ENCODE results near the gene LGALS9B. TPM values are rescaled to one million over a fixed set of nuclear protein-coding genes. Genes with fewer than 3 reads are reported as not detected.
"Not testable (repeated sequence)": the region's sequence is repeated elsewhere in the genome, so short reads cannot be mapped to it uniquely, and the experiment has no call there.

The LGALS9B gene
- total RNA-seq (2014; rRNA removed; shearing (Covaris generic)): not detected in 2 replicates

DNA sequence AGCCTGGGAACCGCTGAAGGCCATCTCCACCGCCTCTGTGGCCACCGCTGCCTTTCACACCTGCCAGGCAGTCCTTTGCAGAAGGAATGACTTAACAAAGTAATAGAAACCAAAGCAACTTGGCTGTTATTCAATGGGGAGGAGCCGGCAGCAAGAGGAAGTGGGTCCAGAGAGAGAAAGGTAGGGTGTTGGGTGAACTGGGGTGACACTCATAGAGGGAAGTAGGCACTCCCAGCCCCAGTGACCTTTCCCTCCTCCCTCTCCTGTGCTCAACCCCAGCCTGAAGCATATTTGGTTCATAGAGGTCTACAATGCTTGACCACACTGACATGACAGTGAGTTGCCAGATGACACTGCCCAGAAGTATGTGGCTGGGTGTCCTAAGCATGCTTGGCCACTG lies at the start of gene LGALS9B:
Gene LGALS9B, minus strand, starts transcription at position 93 of the 400 bp plus-strand sequence. Its CDS starts 69 bp downstream, at position 24.
- H3K4me3 ChIP-seq (ENCODE audit: insufficient read depth, low read depth, low read length); DNase-seq; H3K27me3 ChIP-seq (ENCODE audit: control insufficient read depth, insufficient read depth, low read length); H3K36me3 ChIP-seq (replicated peaks; ENCODE audit: control insufficient read depth, insufficient read depth, low read length): not testable (repeated sequence)

DNA sequence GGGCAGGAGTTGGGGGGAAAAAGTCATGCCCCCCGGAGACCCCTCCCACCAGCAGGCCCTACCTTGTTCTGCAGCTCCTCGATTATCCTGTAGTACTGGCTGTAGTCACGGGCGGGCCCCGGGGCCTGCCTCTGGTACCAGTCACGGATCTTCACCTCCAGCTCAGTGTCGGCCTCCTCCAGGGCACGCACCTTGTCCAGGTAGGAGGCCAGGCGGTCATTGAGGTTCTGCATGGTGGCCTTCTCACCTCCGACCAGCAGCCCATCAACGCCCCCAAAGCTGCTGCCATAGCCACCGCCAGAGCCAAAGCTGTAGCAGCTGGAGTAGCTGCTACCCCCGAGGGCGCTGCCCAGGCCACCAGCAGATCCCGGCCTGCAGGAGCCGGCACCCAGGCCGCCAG lies 49.6 kb upstream of the LGALS9B start:
- not testable (repeated sequence) for H3K27me3 ChIP-seq (ENCODE audit: control insufficient read depth, insufficient read depth, low read length); H3K4me3 ChIP-seq (ENCODE audit: insufficient read depth, low read depth, low read length); DNase-seq; H3K36me3 ChIP-seq (replicated peaks; ENCODE audit: control insufficient read depth, insufficient read depth, low read length)

DNA sequence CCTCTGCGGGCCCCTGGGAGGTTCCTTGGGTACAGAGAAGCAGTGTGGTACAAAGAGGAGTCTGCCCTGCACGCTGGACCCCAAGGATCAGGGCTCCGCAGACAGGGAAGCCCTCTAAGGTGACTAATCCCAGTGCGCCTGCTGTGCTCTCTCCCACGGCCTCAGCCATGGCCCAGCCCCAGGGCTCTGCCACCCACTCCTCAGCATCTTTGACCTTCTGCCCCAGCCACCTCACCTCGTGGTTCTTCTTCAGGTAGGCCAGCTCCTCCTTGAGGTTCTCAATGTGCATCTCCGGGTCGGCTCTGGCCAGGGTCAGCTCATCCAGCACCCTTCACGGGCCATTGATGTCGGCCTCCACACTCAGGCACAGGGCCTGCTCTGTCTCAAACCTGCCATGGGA lies 47.8 kb upstream of the LGALS9B start:
- not testable (repeated sequence) for DNase-seq; H3K4me3 ChIP-seq (ENCODE audit: insufficient read depth, low read depth, low read length); H3K36me3 ChIP-seq (replicated peaks; ENCODE audit: control insufficient read depth, insufficient read depth, low read length); H3K27me3 ChIP-seq (ENCODE audit: control insufficient read depth, insufficient read depth, low read length)

DNA sequence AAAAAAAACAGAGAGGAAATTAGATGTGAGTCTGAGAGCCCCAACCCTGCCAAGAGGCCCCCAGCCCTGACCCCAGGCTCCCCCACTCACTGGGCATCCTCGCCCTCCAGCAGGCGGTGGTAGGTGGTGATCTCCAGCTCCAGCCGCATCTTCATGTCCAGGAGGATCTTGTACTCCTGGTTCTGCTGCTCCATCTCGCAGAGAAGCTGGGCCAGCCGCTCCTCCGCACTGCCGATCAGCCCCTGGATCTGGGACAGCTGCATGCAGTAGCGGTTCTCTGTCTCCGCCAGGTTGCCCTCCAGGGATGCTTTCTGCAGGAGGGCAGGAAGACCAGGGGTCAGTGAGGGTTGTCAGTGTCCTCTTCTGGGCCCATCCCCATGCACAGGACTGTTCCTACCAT lies 46.2 kb upstream of the LGALS9B start:
- not testable (repeated sequence) for DNase-seq; H3K36me3 ChIP-seq (replicated peaks; ENCODE audit: control insufficient read depth, insufficient read depth, low read length); H3K4me3 ChIP-seq (ENCODE audit: insufficient read depth, low read depth, low read length); H3K27me3 ChIP-seq (ENCODE audit: control insufficient read depth, insufficient read depth, low read length)

DNA sequence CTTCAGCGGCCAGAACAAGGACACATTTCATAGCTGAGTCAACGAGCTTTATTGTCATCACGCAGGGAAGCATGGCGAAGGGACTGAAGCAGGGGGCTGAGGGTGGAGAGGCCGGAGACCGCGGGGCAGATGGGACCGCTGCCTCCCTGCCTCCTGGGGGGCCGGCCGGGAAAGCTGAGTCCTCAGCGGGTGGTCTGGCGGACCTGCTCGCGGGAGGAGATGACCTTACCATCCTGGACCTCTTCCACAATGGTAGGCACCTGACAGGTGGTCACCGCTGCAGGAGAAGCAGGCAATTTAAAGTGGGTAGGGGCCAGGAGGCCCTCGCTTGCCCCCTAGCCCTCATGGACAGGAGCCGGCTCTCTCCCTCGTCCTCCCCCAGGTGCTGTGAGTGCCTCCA lies 45.0 kb upstream of the LGALS9B start:
- not testable (repeated sequence) for H3K36me3 ChIP-seq (replicated peaks; ENCODE audit: control insufficient read depth, insufficient read depth, low read length); H3K4me3 ChIP-seq (ENCODE audit: insufficient read depth, low read depth, low read length); DNase-seq; H3K27me3 ChIP-seq (ENCODE audit: control insufficient read depth, insufficient read depth, low read length)

DNA sequence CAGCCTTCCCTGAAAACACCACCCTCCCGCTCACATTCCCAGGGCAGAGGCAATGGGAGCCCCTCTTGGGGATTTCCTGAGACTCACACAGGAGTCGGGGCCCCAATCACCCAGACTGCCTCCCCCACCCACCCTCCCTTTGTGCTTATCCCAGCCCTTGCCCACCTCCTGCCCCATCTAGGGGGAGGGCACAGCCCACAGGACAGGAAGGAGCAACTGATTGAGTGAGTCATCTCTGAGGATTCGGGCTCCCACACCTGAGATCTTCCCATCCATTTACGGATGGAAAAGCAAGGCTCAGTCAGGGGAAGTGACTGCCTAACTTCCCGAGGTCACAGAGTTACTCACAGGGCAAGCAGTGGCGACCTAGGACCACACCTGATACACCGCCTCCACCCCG lies 44.4 kb upstream of the LGALS9B start:
- not testable (repeated sequence) for H3K4me3 ChIP-seq (ENCODE audit: insufficient read depth, low read depth, low read length); DNase-seq; H3K36me3 ChIP-seq (replicated peaks; ENCODE audit: control insufficient read depth, insufficient read depth, low read length); H3K27me3 ChIP-seq (ENCODE audit: control insufficient read depth, insufficient read depth, low read length)

DNA sequence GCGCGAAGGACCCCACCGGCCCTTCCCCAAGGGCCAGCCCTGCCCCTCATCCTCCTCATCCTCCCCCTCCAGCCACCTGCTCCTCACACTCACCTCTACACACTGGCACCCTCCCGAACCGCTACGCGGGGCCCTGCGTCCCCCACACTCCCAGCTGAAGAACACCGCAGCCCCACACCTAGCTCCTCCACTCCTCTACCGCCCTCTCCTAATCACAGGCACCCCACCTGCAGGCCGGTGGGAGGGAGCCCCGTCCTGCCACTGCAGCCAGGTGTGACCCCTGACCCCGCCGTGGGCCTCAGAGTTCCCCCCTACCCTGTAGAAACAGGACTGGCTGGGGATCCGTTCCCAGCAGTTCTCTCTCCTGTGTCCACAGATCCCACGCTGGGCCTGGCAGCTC lies 38.0 kb upstream of the LGALS9B start:
- not testable (repeated sequence) for H3K36me3 ChIP-seq (replicated peaks; ENCODE audit: control insufficient read depth, insufficient read depth, low read length); H3K4me3 ChIP-seq (ENCODE audit: insufficient read depth, low read depth, low read length); H3K27me3 ChIP-seq (ENCODE audit: control insufficient read depth, insufficient read depth, low read length); DNase-seq

DNA sequence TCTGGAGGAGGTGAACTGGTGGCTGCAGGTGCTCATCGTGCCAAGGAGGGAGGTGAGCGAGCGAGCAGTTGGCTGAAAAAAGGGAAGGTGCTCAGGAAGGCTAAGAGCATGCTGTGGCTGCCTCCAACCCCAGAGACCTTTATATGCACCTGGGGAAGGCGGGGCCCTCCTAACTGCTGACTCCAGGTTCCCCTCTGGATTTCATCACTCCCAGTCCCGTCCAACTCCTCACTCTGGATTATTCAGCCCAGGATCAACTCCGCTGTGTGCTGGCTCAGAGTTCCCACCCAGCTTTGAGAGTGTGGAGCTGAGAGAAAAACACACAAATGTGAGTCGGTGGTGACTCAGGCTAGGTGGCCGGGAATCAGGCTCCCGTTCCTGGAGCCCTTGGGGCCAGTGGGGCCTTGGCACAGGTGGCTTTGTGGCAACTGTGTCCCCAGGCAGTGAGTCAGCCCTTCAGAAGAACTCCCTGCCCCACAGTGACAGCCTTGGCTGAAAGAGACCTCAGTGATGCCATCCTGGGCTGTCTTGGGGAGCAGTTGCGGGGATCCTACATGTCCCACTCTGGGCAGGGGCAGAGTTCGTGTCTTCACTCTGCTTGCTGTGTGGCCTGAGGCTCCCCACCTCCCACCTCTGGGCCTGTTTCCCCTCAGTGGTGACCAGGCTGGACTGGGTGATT lies 37.2 kb upstream of the LGALS9B start:
- not testable (repeated sequence) for H3K27me3 ChIP-seq (ENCODE audit: control insufficient read depth, insufficient read depth, low read length); H3K36me3 ChIP-seq (replicated peaks; ENCODE audit: control insufficient read depth, insufficient read depth, low read length); H3K4me3 ChIP-seq (ENCODE audit: insufficient read depth, low read depth, low read length); DNase-seq

DNA sequence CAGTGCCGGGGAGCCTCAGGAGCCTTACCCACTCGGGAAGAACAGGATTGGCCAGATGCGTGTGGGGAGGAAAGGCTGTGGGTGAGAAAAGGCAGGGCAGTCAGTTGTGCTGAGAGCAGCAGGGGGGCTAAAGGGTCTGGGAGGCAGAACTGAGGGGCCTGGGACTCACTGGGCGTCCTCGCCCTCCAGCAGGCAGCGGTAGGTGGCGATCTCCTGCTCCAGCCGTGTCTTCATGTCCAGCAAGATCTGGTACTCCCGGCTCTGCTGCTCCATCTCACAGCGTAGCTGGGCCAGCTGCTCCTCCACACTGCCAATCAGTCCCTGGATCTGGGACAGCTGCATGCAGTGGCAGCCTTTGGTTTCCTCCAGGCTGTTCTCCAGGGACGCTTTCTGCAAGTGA lies 34.6 kb upstream of the LGALS9B start:
- DNase-seq; H3K36me3 ChIP-seq (replicated peaks; ENCODE audit: control insufficient read depth, insufficient read depth, low read length); H3K27me3 ChIP-seq (ENCODE audit: control insufficient read depth, insufficient read depth, low read length); H3K4me3 ChIP-seq (ENCODE audit: insufficient read depth, low read depth, low read length): not testable (repeated sequence)

DNA sequence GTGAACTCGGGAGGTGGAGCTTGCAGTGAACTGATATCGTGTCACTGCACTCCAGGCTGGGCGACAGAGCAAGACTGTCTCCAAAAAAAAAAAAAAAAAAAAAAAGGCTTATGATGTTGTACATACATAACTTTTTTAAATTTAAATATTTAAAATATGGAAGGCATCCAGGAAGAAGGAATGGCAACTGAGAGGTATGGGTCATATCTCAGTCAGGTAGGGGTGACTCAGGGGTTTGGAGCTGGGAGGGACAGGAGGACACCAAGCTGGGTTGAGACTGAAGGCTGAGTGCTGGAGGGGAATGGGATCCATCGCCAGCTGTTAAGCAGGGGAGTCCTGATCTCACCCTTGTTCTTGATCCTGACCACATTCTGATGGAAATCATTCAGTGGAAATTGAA lies 33.0 kb upstream of the LGALS9B start:
- H3K36me3 ChIP-seq (replicated peaks; ENCODE audit: control insufficient read depth, insufficient read depth, low read length); H3K4me3 ChIP-seq (ENCODE audit: insufficient read depth, low read depth, low read length); DNase-seq; H3K27me3 ChIP-seq (ENCODE audit: control insufficient read depth, insufficient read depth, low read length): not testable (repeated sequence)

DNA sequence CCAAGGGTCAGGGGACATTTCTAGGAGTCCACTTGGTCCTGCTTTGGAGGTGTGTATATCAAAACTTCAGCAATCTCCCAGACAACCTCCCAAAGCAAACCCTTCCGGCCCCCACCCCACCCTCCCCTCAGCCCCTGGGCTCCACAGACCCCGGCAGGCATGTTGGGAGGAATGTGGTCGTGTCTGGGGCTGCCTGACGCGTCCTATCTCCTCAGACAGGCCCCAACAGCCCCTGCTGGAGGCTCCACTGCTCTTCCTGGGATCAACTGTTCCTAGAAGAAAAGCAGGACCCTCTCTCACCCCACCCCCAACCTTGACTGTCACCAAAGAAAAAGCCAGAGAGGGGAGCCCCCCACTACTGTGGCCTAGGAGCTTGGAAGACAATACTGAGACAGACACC lies 28.1 kb upstream of the LGALS9B start:
- H3K36me3 ChIP-seq (replicated peaks; ENCODE audit: control insufficient read depth, insufficient read depth, low read length); H3K4me3 ChIP-seq (ENCODE audit: insufficient read depth, low read depth, low read length); H3K27me3 ChIP-seq (ENCODE audit: control insufficient read depth, insufficient read depth, low read length); DNase-seq: not testable (repeated sequence)

DNA sequence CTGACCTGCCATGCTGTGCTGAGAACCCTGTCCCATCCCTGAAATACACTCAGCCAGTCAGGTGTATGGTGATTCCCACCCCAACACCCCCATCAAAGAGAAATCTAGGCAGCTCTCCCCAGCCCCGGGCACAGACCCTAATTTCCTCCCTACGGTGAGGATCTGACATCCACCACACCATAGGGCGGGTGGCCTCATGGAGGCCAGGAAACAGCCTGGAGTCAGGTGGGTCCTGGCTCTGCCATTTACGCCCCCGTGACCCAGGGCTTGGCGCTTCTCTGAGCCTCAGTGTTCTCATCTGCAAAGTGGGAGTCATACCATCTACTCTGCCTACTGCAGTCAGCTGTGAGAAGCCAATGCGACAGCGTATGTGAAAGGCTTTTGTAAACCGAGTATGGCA lies 27.4 kb upstream of the LGALS9B start:
- H3K36me3 ChIP-seq (replicated peaks; ENCODE audit: control insufficient read depth, insufficient read depth, low read length); DNase-seq; H3K27me3 ChIP-seq (ENCODE audit: control insufficient read depth, insufficient read depth, low read length); H3K4me3 ChIP-seq (ENCODE audit: insufficient read depth, low read depth, low read length): not testable (repeated sequence)

DNA sequence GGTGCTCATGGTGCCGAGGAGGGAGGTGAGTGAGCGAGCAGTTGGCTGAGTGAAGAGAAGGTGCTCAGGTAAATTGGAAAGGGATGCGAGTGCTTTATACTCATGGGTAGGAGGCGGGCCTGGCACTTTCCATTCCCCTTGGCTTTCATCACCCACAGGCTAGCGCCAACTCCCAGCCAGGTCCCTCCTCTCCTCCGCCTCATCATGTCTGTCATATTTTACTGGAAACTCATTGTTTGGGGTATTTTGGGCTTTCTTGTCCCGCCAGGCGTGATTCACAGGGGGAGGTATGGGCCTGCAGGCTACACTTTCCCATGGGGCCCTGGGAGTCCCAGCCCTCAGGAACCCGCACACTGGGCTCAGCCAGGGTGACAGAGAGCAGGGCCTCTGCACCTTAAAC lies 26.8 kb upstream of the LGALS9B start:
- H3K4me3 ChIP-seq (ENCODE audit: insufficient read depth, low read depth, low read length); DNase-seq; H3K27me3 ChIP-seq (ENCODE audit: control insufficient read depth, insufficient read depth, low read length); H3K36me3 ChIP-seq (replicated peaks; ENCODE audit: control insufficient read depth, insufficient read depth, low read length): not testable (repeated sequence)

DNA sequence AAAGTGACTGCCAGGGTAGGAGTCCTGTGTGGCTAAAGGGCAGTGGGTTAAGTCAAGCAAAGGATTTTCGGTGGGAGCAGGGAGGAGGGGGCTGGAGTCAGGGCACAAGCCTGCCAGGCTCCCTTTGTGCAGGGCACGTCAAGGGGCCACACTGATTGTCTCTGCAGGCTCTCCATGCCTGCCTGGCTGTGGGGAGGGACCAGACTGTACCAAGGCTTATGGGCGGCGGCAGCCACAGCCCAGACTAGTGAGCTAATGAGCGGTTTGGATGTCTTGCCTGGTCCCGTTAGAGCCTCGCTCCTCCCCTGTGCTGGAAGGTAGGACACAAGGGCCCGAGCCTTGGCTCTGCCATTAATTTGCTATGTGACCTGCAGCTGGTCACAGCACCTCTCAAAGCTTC lies 25.6 kb upstream of the LGALS9B start:
- H3K27me3 ChIP-seq (ENCODE audit: control insufficient read depth, insufficient read depth, low read length); H3K4me3 ChIP-seq (ENCODE audit: insufficient read depth, low read depth, low read length); DNase-seq: not testable (repeated sequence)

DNA sequence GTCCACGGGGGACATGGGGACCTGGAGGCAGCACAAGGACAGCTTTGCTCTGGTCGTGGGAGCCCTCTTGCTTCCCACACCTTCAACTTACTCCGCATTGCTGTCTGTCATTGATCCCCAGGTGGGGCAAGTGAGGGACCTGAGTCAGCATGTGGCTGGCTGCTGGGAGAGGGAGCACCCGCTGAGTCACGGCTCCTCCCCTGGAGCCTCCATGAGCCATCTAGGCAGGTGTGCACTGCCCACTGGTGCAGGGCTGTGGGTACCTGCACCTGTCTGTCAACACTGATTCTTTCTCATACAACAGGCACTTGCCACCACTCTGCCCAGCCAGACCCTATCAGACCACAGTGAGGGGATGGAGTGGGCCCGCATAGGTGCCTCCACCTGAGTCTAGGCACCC lies 24.8 kb upstream of the LGALS9B start:
- not testable (repeated sequence) for H3K4me3 ChIP-seq (ENCODE audit: insufficient read depth, low read depth, low read length); H3K36me3 ChIP-seq (replicated peaks; ENCODE audit: control insufficient read depth, insufficient read depth, low read length); H3K27me3 ChIP-seq (ENCODE audit: control insufficient read depth, insufficient read depth, low read length); DNase-seq

More for the DNA sequence above, 25.6 kb upstream of the LGALS9B start:
- H3K36me3 ChIP-seq (replicated peaks; ENCODE audit: control insufficient read depth, insufficient read depth, low read length): not testable (repeated sequence)

DNA sequence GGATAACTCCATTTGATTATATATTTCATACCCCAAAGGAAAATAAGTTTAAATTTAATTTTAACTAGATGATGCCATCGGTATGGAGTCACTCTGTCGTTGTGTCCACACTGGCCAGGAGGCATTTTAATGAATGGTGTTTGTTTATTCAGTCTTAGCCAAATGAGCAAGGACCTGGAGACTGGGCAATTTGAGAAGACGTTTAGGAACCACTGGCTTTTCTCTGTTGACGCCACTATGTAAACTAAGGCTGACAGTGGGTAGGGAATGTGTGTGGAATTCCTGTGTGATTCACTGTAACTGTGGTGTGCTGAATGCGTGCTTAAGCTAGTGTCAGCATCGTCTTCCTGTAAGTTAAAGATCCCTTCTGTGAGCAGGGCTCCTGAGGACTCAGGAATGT lies 17.6 kb upstream of the LGALS9B start:
- not testable (repeated sequence) for H3K36me3 ChIP-seq (replicated peaks; ENCODE audit: control insufficient read depth, insufficient read depth, low read length); H3K27me3 ChIP-seq (ENCODE audit: control insufficient read depth, insufficient read depth, low read length); H3K4me3 ChIP-seq (ENCODE audit: insufficient read depth, low read depth, low read length)
- DNase-seq: peak; percentile 16
